ENCODE data around the gene SPACA6. TPM values are rescaled to one million over a fixed set of nuclear protein-coding genes. Genes with fewer than 3 reads are reported as not detected.

Gene SPACA6
- total and polyA plus RNA-seq, 2 of the 8 experiments (the other 6 are each of a cell fraction or from before 2014, with no cell fraction given), result 7.1 to 7.5 TPM

DNA sequence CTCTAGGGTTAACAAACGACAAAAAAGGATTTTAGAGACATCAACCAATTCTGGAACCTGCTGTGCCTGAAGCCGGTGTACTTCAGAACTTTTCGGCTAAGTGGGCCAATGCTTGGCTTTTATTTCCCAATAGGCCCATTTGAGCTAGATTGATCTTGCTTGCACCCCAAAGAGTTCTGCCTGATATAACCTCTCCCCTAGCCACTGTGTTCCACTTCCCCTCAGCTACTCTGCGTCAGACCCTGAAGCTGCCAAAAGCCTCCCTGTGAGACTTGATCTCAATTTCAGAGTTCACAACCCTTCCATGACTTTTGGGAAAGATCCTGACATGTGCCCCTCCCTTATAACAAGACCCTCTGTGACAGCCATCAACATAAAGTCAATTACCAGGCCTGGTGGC, 40.9 kb upstream of the SPACA6 start:
- Histone ChIP-seq H3K23ac (ENCODE audit: insufficient read length) (no peak overlapping the region), H4K20me1 (replicated peaks in 1 of 2; ENCODE audit: control insufficient read depth in 1 of 2, insufficient read depth in 2 of 2, low read length in 2 of 2) (no peaks in the 10 kb centered on the region), H3K4me1 (replicated peaks in 1 of 4; ENCODE audit: control insufficient read depth in 3 of 4, insufficient read depth in 4 of 4, low read length in 3 of 4) (no peaks in the 10 kb centered on the region), H3K9me3 (ENCODE audit: insufficient read depth in 2 of 2, low read depth in 1 of 2, low read length in 1 of 2) (peaks cover 42 to 50% of the 10 kb centered on the region in 2 experiments), H4K5ac (ENCODE audit: insufficient read length, low read depth, low read length) (no peak overlapping the region), H3K4me2 (ENCODE audit: insufficient read depth in 1 of 2, low read depth in 2 of 2, low read length in 2 of 2) (no peak overlapping the region), H2BK120ac (replicated peaks; ENCODE audit: low read depth, low read length) (no peak overlapping the region), H3K9ac (replicated peaks in 1 of 4; ENCODE audit: extremely low read depth in 1 of 4, low read depth in 3 of 4, low read length in 3 of 4) (no peak overlapping the region), H3K14ac (ENCODE audit: insufficient read length) (no peak overlapping the region), H3K4me3 (ENCODE audit: extremely low read depth in 1 of 4, insufficient read depth in 2 of 4, low read depth in 3 of 4, low read length in 4 of 4) (no peak overlapping the region), H3K36me3 (ENCODE audit: control insufficient read depth in 2 of 4, insufficient read depth in 4 of 4, low read length in 3 of 4) (no peaks in the 10 kb centered on the region), H3K56ac (replicated peaks; ENCODE audit: insufficient read length, low read depth, low read length) (no peak overlapping the region), H2BK15ac (ENCODE audit: low read length) (no peak overlapping the region), H4K91ac (replicated peaks; ENCODE audit: insufficient read length, low read length) (no peak overlapping the region), H2AK5ac (ENCODE audit: low read depth, low read length) (no peak overlapping the region), H3K79me1 (ENCODE audit: low read depth, low read length) (no peaks in the 10 kb centered on the region), H3K23me2 (ENCODE audit: low read depth, low read length) (no peaks in the 10 kb centered on the region), H3K27ac (ENCODE audit: low read depth, low read length) (no peak overlapping the region), H2AFZ (ENCODE audit: low read length) (no peak overlapping the region), H3K4ac (replicated peaks; ENCODE audit: insufficient read length, low read depth, low read length) (no peak overlapping the region), H3K27me3 (replicated peaks in 1 of 4; ENCODE audit: control insufficient read depth in 3 of 4, extremely low read depth in 1 of 4, insufficient read depth in 3 of 4, low read length in 3 of 4) (no peaks in the 10 kb centered on the region), H2BK12ac (ENCODE audit: low read depth, low read length) (no peak overlapping the region), H2BK5ac (ENCODE audit: low read depth, low read length) (no peak overlapping the region), H4K8ac (ENCODE audit: extremely low read depth, insufficient read depth, low read length) (no peak overlapping the region), H3K18ac (ENCODE audit: extremely low read depth, low read length) (no peak overlapping the region), H3K79me2 (ENCODE audit: control insufficient read depth in 1 of 2, insufficient read depth in 2 of 2, low read length in 2 of 2) (no peaks in the 10 kb centered on the region), H2BK20ac (ENCODE audit: low read length) (no peak overlapping the region)
- POLR2A ChIA-PET (ENCODE audit: partially characterized antibody), result no interaction called here
- DNase-seq (ENCODE audit: low read depth in 1 of 2, low spot score in 2 of 2) (no peak), FAIRE-seq (no peak)
- CTCF ChIA-PET (ENCODE audit: partially characterized antibody), result interaction anchor here (0.7 to 0.9 kb wide), 2 partner anchors 44 to 213 kb away, joined by 3 read pairs; no protein-coding TSS in a partner anchor
- 75% methylated on average over 4 of the region's 4 CpGs; no CpG with 5 or more reads in 1 of the 2 experiments for WGBS, 2 experiments (ENCODE audit: extremely low coverage in 1 of 2, insufficient coverage in 1 of 2, insufficient read length in 1 of 2, insufficient replicate concordance in 2 of 2, low coverage in 1 of 2, low lambda C conversion rate in 2 of 2, missing lambda C conversion rate in 1 of 2)
- TF ChIP-seq SIN3A (conservative IDR thresholded peaks at IDR 0.05 in 1 of 2, IDR thresholded peaks at IDR 0.05 in 1 of 2; ENCODE audit: low read depth in 1 of 2, low read length in 2 of 2) (no peak), RAD21 (IDR thresholded peaks at IDR 0.05 in 1 of 2, conservative IDR thresholded peaks at IDR 0.05 in 1 of 2; ENCODE audit: low read depth in 2 of 2, low read length in 2 of 2) (no peak), POLR2AphosphoS5 (IDR thresholded peaks at IDR 0.05; ENCODE audit: low read depth, low read length) (no peak), EP300 (IDR thresholded peaks at IDR 0.05; ENCODE audit: borderline replicate concordance in 1 of 2, low read depth in 2 of 2, low read length in 2 of 2) (no peak), TEAD4 (IDR thresholded peaks at IDR 0.05; ENCODE audit: low read depth, low read length) (no peak), CREB1 (IDR thresholded peaks at IDR 0.05) (no peak), NRF1 (IDR thresholded peaks at IDR 0.05; ENCODE audit: low read depth, low read length) (no peak), SP4 (IDR thresholded peaks at IDR 0.05; ENCODE audit: low read length) (no peak), KDM4A (IDR thresholded peaks at IDR 0.05; ENCODE audit: low read depth, low read length, severe bottlenecking) (no peak), JUND (IDR thresholded peaks at IDR 0.05; ENCODE audit: low read length) (no peak), BACH1 (IDR thresholded peaks at IDR 0.05; ENCODE audit: low read length) (no peak), ASH2L (IDR thresholded peaks at IDR 0.05; ENCODE audit: low read length) (no peak), JUN (IDR thresholded peaks at IDR 0.05; ENCODE audit: low read depth, low read length) (no peak)
- TF ChIP-seq, protein P1, sequence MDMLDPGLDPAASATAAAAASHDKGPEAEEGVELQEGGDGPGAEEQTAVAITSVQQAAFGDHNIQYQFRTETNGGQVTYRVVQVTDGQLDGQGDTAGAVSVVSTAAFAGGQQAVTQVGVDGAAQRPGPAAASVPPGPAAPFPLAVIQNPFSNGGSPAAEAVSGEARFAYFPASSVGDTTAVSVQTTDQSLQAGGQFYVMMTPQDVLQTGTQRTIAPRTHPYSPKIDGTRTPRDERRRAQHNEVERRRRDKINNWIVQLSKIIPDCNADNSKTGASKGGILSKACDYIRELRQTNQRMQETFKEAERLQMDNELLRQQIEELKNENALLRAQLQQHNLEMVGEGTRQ (IDR thresholded peaks at IDR 0.05; ENCODE audit: low read length), result no peak
